Nephron (organoid): ENCODE data around the gene TMEM40.

ENCODE experiments used
- H3K27ac Mint-ChIP-seq, 3 experiments: 2 replicates each; pipeline ENCODE4 v1.8.0; 2020; ENCODE audit warnings: mixed read lengths in 3 of 3, mild to moderate bottlenecking in 2 of 3, moderate library complexity in 1 of 3
- H3K27me3 Mint-ChIP-seq: 2 replicates; pipeline ENCODE4 v1.8.0; 2021; ENCODE audit warnings: low read depth, mild to moderate bottlenecking, moderate library complexity, mixed read lengths
- H3K36me3 Mint-ChIP-seq: 2 replicates; pipeline ENCODE4 v1.8.0; 2020; ENCODE audit warnings: low read depth, mixed read lengths
- H3K4me1 Mint-ChIP-seq: 2 replicates; pipeline ENCODE4 v1.8.0; 2020; ENCODE audit warnings: mixed read lengths
- H3K4me3 Mint-ChIP-seq, 3 experiments: 2 replicates each; pipeline ENCODE4 v1.8.0; 2020; ENCODE audit warnings: mild to moderate bottlenecking in 3 of 3, mixed read lengths in 3 of 3, moderate library complexity in 2 of 3
- H3K9me3 Mint-ChIP-seq: 2 replicates; pipeline ENCODE4 v1.8.0; 2020; ENCODE audit warnings: mixed read lengths
- TF ChIP-seq, protein P1 (sequence below), 3 experiments: fragments of 200-600 bp; sonication (generic); IDR thresholded peaks; one replicate each; pipeline ENCODE4 v1.5.0; 2021; ENCODE audit warnings: antibody characterized with exemption in 3 of 3; ENCODE audit not compliant: unreplicated experiment in 3 of 3

Gene TMEM40

DNA sequence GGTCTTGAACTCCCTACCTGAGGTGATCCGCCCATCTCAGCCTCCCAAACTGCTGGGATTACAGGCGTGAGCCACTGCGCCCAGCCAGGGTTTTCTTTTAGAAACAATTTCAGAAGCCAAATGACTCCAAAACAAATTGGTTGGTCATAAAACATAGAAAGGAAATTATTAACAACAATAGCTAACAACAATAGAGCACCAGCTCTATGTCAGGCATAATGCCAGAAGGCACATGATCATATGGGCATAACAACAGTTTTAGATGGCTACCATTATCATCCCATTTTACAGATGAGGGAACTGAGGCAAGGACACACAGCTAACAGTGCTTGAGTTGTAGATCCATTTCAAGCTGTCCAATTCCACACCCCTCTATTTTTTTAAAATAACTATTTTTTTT, 73.0 kb downstream of the TMEM40 start:
- no peak overlapping the region for H3K4me3 Mint-ChIP-seq
- TF ChIP-seq, protein P1, sequence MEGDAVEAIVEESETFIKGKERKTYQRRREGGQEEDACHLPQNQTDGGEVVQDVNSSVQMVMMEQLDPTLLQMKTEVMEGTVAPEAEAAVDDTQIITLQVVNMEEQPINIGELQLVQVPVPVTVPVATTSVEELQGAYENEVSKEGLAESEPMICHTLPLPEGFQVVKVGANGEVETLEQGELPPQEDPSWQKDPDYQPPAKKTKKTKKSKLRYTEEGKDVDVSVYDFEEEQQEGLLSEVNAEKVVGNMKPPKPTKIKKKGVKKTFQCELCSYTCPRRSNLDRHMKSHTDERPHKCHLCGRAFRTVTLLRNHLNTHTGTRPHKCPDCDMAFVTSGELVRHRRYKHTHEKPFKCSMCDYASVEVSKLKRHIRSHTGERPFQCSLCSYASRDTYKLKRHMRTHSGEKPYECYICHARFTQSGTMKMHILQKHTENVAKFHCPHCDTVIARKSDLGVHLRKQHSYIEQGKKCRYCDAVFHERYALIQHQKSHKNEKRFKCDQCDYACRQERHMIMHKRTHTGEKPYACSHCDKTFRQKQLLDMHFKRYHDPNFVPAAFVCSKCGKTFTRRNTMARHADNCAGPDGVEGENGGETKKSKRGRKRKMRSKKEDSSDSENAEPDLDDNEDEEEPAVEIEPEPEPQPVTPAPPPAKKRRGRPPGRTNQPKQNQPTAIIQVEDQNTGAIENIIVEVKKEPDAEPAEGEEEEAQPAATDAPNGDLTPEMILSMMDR (IDR thresholded peaks at IDR 0.05; ENCODE audit: unreplicated experiment in 3 of 3), result no peak
- H3K27ac Mint-ChIP-seq, result no peak overlapping the region
- H3K27me3 Mint-ChIP-seq, result peaks cover 4% of the 10 kb centered on the region
- H3K36me3 Mint-ChIP-seq, result no peaks in the 10 kb centered on the region
- H3K9me3 Mint-ChIP-seq, result peaks cover 2% of the 10 kb centered on the region
- H3K4me1 Mint-ChIP-seq, result no peaks in the 10 kb centered on the region
